ENCODE data around the gene SKAP2. TPM values are rescaled to one million over a fixed set of nuclear protein-coding genes. Genes with fewer than 3 reads are reported as not detected.

Gene SKAP2
- polyA plus RNA-seq, 1 of the 3 experiments (the other 2 are of a cell fraction), result 0.69 TPM

- no peaks in the 10 kb centered on the region for H3K9me2 ChIP-seq
- H3K27me3 ChIP-seq (ENCODE audit: insufficient read depth), result peaks cover 4% of the 10 kb centered on the region; the same call in 1 of the 2 replicates
- no peaks in the 10 kb centered on the region for H3K36me3 ChIP-seq (replicated peaks in 1 of 2; ENCODE audit: control insufficient read depth in 1 of 2, insufficient read depth in 2 of 2, low read length in 1 of 2)
- WGBS (ENCODE audit: low lambda C conversion rate), result 88% methylated on average over 3 of the region's 3 CpGs
- CTCF ChIA-PET, result interaction anchor here (0.8 to 5.0 kb wide), 10 partner anchors 8 to 806 kb away, joined by 3 to 38 read pairs (median 4); no protein-coding TSS in a partner anchor
- peaks cover 0 to 6% of the 10 kb centered on the region in 2 experiments; a peak in 2 of 4 replicates for H3K4me1 ChIP-seq (ENCODE audit: control insufficient read depth in 1 of 2, insufficient read depth in 2 of 2, low read depth in 1 of 2, low read length in 1 of 2)
- H4K20me1 ChIP-seq (ENCODE audit: insufficient read depth), result no peaks in the 10 kb centered on the region
- H3K27ac ChIP-seq (ENCODE audit: low read depth in 2 of 2, low read length in 1 of 2), result no peak overlapping the region
- no peak overlapping the region for H3K9ac ChIP-seq
- TF ChIP-seq SIN3A (IDR thresholded peaks at IDR 0.05; ENCODE audit: borderline replicate concordance, low read depth, low read length) (no peak), EZH2phosphoT487 (IDR thresholded peaks at IDR 0.05; ENCODE audit: borderline replicate concordance, low read depth) (no peak), MXI1 (IDR thresholded peaks at IDR 0.05; ENCODE audit: low read depth, low read length) (no peak), MEF2A (IDR thresholded peaks at IDR 0.05; ENCODE audit: borderline replicate concordance, low read depth) (no peak)
- H3F3A ChIP-seq (replicated peaks; ENCODE audit: insufficient read depth), result no peaks in the 10 kb centered on the region
- POLR2A ChIA-PET, result no interaction called here
- DNase-seq, result no peak
- H3K4me2 ChIP-seq, result no peak overlapping the region
- no peaks in the 10 kb centered on the region for H3K9me3 ChIP-seq
- no peak overlapping the region for H2AFZ ChIP-seq (ENCODE audit: low read depth)
- H3K79me2 ChIP-seq (ENCODE audit: insufficient read depth), result no peaks in the 10 kb centered on the region
- no peak overlapping the region for H3K4me3 ChIP-seq (ENCODE audit: low read depth in 2 of 2, low read length in 1 of 2)
These were observed 165.6 kb downstream of the SKAP2 start for GRCh38 chr7:26698806-26699205.

DNA sequence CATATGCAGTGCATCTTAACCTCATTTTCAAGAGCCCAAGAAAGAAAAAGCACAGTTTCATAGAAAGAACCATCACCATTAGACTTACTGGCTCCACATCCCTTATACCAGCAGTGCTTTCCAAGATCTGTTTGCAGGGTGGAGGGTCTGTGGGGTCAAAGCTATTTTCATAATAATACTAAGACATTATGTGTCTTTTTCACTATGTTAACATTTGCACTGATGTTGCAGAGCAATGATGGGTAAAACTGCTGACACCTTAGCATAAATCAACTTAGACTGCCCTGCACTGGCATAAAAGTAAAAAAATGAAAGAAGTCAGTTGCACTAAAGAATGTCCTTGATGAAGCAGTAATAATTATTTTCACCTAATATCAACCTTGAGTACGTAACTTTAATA is 166.2 kb downstream of the SKAP2 start:
- Histone ChIP-seq H2AFZ (ENCODE audit: low read depth) (no peak overlapping the region), H3K9me3 (no peaks in the 10 kb centered on the region), H3K4me2 (no peak overlapping the region), H3K27me3 (ENCODE audit: insufficient read depth) (peaks cover 4% of the 10 kb centered on the region; the same call in 1 of the 2 replicates), H3K9ac (no peak overlapping the region), H3K4me1 (ENCODE audit: control insufficient read depth in 1 of 2, insufficient read depth in 2 of 2, low read depth in 1 of 2, low read length in 1 of 2) (peaks cover 0 to 6% of the 10 kb centered on the region in 2 experiments; a peak in 2 of 4 replicates), H3K27ac (ENCODE audit: low read depth in 2 of 2, low read length in 1 of 2) (no peak overlapping the region), H4K20me1 (ENCODE audit: insufficient read depth) (no peaks in the 10 kb centered on the region), H3K4me3 (ENCODE audit: low read depth in 2 of 2, low read length in 1 of 2) (no peak overlapping the region), H3K79me2 (ENCODE audit: insufficient read depth) (no peaks in the 10 kb centered on the region), H3F3A (replicated peaks; ENCODE audit: insufficient read depth) (no peaks in the 10 kb centered on the region), H3K36me3 (replicated peaks in 1 of 2; ENCODE audit: control insufficient read depth in 1 of 2, insufficient read depth in 2 of 2, low read length in 1 of 2) (no peaks in the 10 kb centered on the region), H3K9me2 (no peaks in the 10 kb centered on the region)
- no peak for DNase-seq
- TF ChIP-seq IRF3 (IDR thresholded peaks at IDR 0.05; ENCODE audit: low read depth, low read length), result no peak
- no peak for TF ChIP-seq NRF1 (IDR thresholded peaks at IDR 0.05; ENCODE audit: low read depth, low read length)
- no peak for TF ChIP-seq JUND (IDR thresholded peaks at IDR 0.05)
- TF ChIP-seq MEF2A (IDR thresholded peaks at IDR 0.05; ENCODE audit: borderline replicate concordance, low read depth), result no peak
- no peak for TF ChIP-seq GABPA (IDR thresholded peaks at IDR 0.05; ENCODE audit: low read depth)
- CTCF ChIA-PET, result interaction anchor here (0.8 to 5.0 kb wide), 8 partner anchors 9 to 805 kb away, joined by 3 to 38 read pairs (median 4); no protein-coding TSS in a partner anchor
- 43% methylated on average over 1 of the region's 1 CpG for WGBS (ENCODE audit: low lambda C conversion rate)
- POLR2A ChIA-PET, result no interaction called here

DNA sequence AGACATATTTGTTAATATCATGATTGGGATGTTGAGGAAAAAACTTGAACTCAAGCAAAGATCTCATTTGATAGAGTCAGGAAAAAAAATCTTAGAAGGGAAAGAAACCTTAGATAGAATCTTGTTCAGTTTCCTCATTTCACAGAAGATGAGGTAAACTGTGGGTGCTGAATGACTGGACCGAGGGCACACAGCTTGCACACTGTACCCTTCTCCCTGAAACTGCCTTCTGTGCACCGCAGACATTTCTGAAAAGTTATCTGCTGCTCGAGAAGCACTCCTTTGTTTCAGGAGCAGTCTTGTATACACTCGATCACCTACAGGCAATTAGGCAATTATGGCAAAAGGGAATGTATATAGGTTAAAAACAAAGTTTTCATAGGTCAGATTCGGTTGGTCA is 167.4 kb downstream of the SKAP2 start:
- no peak overlapping the region for H3K27ac ChIP-seq (ENCODE audit: low read depth in 2 of 2, low read length in 1 of 2)
- H3K4me1 ChIP-seq (ENCODE audit: control insufficient read depth in 1 of 2, insufficient read depth in 2 of 2, low read depth in 1 of 2, low read length in 1 of 2), result peaks cover 0 to 6% of the 10 kb centered on the region in 2 experiments; a peak in 1 of 4 replicates
- H3K4me2 ChIP-seq, result no peak overlapping the region
- no peaks in the 10 kb centered on the region for H3K9me2 ChIP-seq
- H3K9ac ChIP-seq, result no peak overlapping the region
- WGBS (ENCODE audit: low lambda C conversion rate), result 41% methylated on average over 5 of the region's 5 CpGs
- no peak for TF ChIP-seq RXRA (IDR thresholded peaks at IDR 0.05; ENCODE audit: borderline replicate concordance, low read depth)
- TF ChIP-seq FOXJ3 (CRISPR knock-in tag; IDR thresholded peaks at IDR 0.05), result no peak
- no peak for TF ChIP-seq MXI1 (IDR thresholded peaks at IDR 0.05; ENCODE audit: low read depth, low read length)
- TF ChIP-seq, protein P1, sequence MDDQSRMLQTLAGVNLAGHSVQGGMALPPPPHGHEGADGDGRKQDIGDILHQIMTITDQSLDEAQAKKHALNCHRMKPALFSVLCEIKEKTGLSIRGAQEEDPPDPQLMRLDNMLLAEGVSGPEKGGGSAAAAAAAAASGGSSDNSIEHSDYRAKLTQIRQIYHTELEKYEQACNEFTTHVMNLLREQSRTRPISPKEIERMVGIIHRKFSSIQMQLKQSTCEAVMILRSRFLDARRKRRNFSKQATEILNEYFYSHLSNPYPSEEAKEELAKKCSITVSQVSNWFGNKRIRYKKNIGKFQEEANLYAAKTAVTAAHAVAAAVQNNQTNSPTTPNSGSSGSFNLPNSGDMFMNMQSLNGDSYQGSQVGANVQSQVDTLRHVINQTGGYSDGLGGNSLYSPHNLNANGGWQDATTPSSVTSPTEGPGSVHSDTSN (IDR thresholded peaks at IDR 0.05), result no peak
- no peak for TF ChIP-seq POLR2AphosphoS5 (IDR thresholded peaks at IDR 0.05; ENCODE audit: low read depth, low read length)
- TF ChIP-seq NRF1 (IDR thresholded peaks at IDR 0.05; ENCODE audit: low read depth, low read length), result no peak
- no peak for TF ChIP-seq CTCF (IDR thresholded peaks at IDR 0.05)
- TF ChIP-seq MAX (IDR thresholded peaks at IDR 0.05; ENCODE audit: low read depth), result no peak
- TF ChIP-seq GATA2 (CRISPR knock-in tag; IDR thresholded peaks at IDR 0.05), result no peak
- H3K4me3 ChIP-seq (ENCODE audit: low read depth in 2 of 2, low read length in 1 of 2), result no peak overlapping the region
- ChIA-PET POLR2A (no interaction called here), CTCF (interaction anchor here (0.9 to 5.0 kb wide), 7 partner anchors 10 to 464 kb away, joined by 3 to 38 read pairs (median 4); partner anchors contain the start of gene HOXA5)
- H3K79me2 ChIP-seq (ENCODE audit: insufficient read depth), result no peaks in the 10 kb centered on the region
- no peaks in the 10 kb centered on the region for H3F3A ChIP-seq (replicated peaks; ENCODE audit: insufficient read depth)
- peaks cover 4% of the 10 kb centered on the region; the same call in 1 of the 2 replicates for H3K27me3 ChIP-seq (ENCODE audit: insufficient read depth)
- H3K9me3 ChIP-seq, result no peaks in the 10 kb centered on the region
- H4K20me1 ChIP-seq (ENCODE audit: insufficient read depth), result no peaks in the 10 kb centered on the region
- no peak for DNase-seq
- H3K36me3 ChIP-seq (replicated peaks in 1 of 2; ENCODE audit: control insufficient read depth in 1 of 2, insufficient read depth in 2 of 2, low read length in 1 of 2), result no peaks in the 10 kb centered on the region
- no peak overlapping the region for H2AFZ ChIP-seq (ENCODE audit: low read depth)
